IPS DF 19.7 (cell line): Measurements from ENCODE around the gene ICE2.

Experiments used
- DNase-seq: peaks from one replicate; pipeline ENCODE4 v3.0.0-alpha.2; 2013; ENCODE audit warnings: low read depth, low spot score

The ICE2 gene

GRCh38 chr15:60478566-60479360, at the start of gene ICE2:
TSS of gene ICE2 (minus strand) at chr15:60479142. CDS start at chr15:60477977, 1,165 bp downstream.
- DNase-seq: peak; percentile 83

- no peak for DNase-seq
Observed at GRCh38 chr15:60528530-60528929, 49.6 kb upstream of the ICE2 start.

- no peak for DNase-seq
Observed at GRCh38 chr15:60527456-60527855, 48.5 kb upstream of the ICE2 start.

- no peak for DNase-seq
Observed at GRCh38 chr15:60526127-60526616, 47.2 kb upstream of the ICE2 start.

GRCh38 chr15:60525341-60526039, 46.5 kb upstream of the ICE2 start:
- DNase-seq: no peak

GRCh38 chr15:60523056-60523455, 44.1 kb upstream of the ICE2 start:
- DNase-seq: no peak

GRCh38 chr15:60520825-60521368, 42.0 kb upstream of the ICE2 start:
- DNase-seq: peak; percentile 38

- DNase-seq: no peak
Observed at GRCh38 chr15:60520013-60520824, 41.3 kb upstream of the ICE2 start.

GRCh38 chr15:60519218-60519617, 40.3 kb upstream of the ICE2 start:
- no peak for DNase-seq

- no peak for DNase-seq
Observed at GRCh38 chr15:60518511-60518910, 39.6 kb upstream of the ICE2 start.

- no peak for DNase-seq
Observed at GRCh38 chr15:60514261-60514881, 35.4 kb upstream of the ICE2 start.

- DNase-seq: no peak
Observed at GRCh38 chr15:60513676-60514075, 34.7 kb upstream of the ICE2 start.

- DNase-seq: no peak
Observed at GRCh38 chr15:60512937-60513336, 34.0 kb upstream of the ICE2 start.

- no peak for DNase-seq
Observed at GRCh38 chr15:60511351-60512031, 32.5 kb upstream of the ICE2 start.

- no peak for DNase-seq
Observed at GRCh38 chr15:60510006-60510405, 31.1 kb upstream of the ICE2 start.

GRCh38 chr15:60509470-60509869, 30.5 kb upstream of the ICE2 start:
- DNase-seq: no peak

GRCh38 chr15:60508442-60508841, 29.5 kb upstream of the ICE2 start:
- DNase-seq: no peak

GRCh38 chr15:60507596-60508424, 28.9 kb upstream of the ICE2 start:
- DNase-seq: peak; percentile 45

- DNase-seq: no peak
Observed at GRCh38 chr15:60496853-60497252, 17.9 kb upstream of the ICE2 start.

- DNase-seq: no peak
Observed at GRCh38 chr15:60494108-60494507, 15.2 kb upstream of the ICE2 start.
